Measurements from ENCODE around the gene FBXW2.

FBXW2 gene

DNA sequence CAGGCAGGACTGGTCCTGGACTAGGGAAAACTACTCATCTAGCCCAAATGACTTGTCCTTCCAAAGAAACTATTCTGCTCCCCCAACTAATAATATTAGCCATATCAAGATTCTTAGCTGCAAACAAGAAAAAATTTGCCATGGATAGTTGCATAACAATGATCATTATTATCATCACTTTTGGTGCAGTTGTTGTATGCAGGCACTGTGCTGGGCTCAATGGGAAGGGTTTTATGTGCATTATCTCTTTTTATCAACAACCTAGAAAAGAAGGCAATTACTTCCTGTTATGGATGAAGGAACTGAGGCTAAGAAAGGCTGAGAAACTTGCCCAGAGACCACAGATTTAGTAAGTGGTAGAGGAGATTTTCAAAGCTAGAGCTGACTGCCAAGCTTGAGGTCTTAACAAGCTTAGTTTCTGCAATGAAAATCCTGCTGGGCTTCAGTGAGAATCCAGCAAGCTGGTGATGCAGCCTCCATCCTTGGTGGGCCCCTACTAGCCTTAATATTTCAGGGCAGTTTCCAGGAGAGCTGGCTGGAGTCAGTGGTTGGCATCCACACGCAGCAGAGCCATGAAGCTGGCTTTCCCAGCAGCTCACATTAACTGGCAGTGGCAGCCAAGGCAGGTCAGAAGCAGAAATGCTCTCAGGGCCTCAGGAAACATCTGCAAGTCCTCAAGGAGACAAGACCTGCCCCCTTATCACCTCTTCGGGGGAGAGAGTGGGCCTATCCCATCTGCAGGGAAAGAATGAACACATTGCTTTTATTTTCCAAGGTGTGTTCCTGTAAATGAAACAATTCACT lies 58.4 kb downstream of the FBXW2 start:
- Histone ChIP-seq H3K4me3 (replicated peaks; ENCODE audit: insufficient read depth, low read length) (no peak overlapping the region), H3K27ac (replicated peaks) (peak overlapping the region; percentile 69), H3K27me3 (ENCODE audit: insufficient read depth, poor library complexity, severe bottlenecking) (no peaks in the 10 kb centered on the region)
- TF ChIP-seq SPI1 (IDR thresholded peaks at IDR 0.05; ENCODE audit: borderline replicate concordance, low read depth) (no peak), GABPA (IDR thresholded peaks at IDR 0.05; ENCODE audit: low read depth) (no peak), CTCF (IDR thresholded peaks at IDR 0.05; ENCODE audit: insufficient read depth, low read length) (no peak), POLR2AphosphoS5 (IDR thresholded peaks at IDR 0.05; ENCODE audit: low read depth) (no peak), REST (IDR thresholded peaks at IDR 0.05; ENCODE audit: insufficient replicate concordance, low read depth) (no peak)
- DNase-seq (ENCODE audit: low read depth in 1 of 2, low spot score in 1 of 2), result peak in 1 of 2 experiments; percentile 72

GRCh38 chr9:120733190-120733589 lies 60.0 kb downstream of the FBXW2 start:
- Histone ChIP-seq H3K27ac (replicated peaks) (peak overlapping the region; percentile 69; the same call in 1 of the 2 replicates), H3K27me3 (ENCODE audit: insufficient read depth, poor library complexity, severe bottlenecking) (no peaks in the 10 kb centered on the region), H3K4me3 (replicated peaks; ENCODE audit: insufficient read depth, low read length) (no peak overlapping the region)
- TF ChIP-seq SPI1 (IDR thresholded peaks at IDR 0.05; ENCODE audit: borderline replicate concordance, low read depth) (no peak), GABPA (IDR thresholded peaks at IDR 0.05; ENCODE audit: low read depth) (no peak), CTCF (IDR thresholded peaks at IDR 0.05; ENCODE audit: insufficient read depth, low read length) (no peak), POLR2AphosphoS5 (IDR thresholded peaks at IDR 0.05; ENCODE audit: low read depth) (no peak), REST (IDR thresholded peaks at IDR 0.05; ENCODE audit: insufficient replicate concordance, low read depth) (no peak)
- DNase-seq (ENCODE audit: low read depth in 1 of 2, low spot score in 1 of 2), result no peak

DNA sequence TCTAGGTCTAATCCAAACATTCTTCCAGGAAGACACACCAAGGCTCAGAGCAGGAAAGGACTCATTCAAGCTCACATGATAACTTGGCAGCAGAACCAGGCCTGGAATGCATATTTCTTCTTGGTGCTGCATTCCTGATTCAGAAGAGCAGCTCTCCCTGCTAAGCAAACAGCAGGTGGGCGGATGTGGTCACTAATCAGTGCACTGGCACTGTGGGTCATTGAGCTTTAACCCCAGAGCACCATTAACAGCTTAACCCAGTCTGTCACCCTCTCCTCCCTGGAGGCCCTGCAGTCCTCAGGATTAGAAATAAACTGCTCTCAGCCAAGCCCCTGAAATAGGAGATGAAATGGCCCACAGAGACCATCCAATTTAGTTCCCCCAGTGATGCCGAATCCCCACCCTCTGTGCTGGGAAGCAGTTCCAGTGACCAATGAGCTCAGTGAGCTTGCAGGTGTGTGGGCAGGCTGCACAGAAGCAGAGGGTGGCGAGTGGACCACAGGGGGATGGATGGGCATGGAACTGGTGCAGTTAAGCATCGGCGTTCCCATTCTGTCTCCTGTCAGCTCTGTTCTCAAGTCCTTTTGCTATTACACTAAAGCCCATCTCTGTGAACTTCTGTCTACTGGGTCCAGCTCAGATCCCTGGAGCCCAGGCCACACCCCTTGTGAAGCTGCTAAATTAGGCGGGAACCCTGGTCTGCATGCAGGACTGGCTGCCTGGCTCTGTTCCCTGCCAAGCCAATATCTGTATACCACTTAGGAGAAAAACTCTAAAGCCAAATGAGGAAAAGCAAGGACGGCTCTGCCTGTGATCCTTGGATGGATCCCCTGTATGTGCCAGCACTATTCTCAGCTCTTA lies 62.3 kb downstream of the FBXW2 start:
- no peaks in the 10 kb centered on the region for H3K27me3 ChIP-seq (ENCODE audit: insufficient read depth, poor library complexity, severe bottlenecking)
- TF ChIP-seq POLR2AphosphoS5 (IDR thresholded peaks at IDR 0.05; ENCODE audit: low read depth), result no peak
- no peak for TF ChIP-seq GABPA (IDR thresholded peaks at IDR 0.05; ENCODE audit: low read depth)
- no peak for TF ChIP-seq CTCF (IDR thresholded peaks at IDR 0.05; ENCODE audit: insufficient read depth, low read length)
- TF ChIP-seq REST (IDR thresholded peaks at IDR 0.05; ENCODE audit: insufficient replicate concordance, low read depth), result no peak
- TF ChIP-seq SPI1 (IDR thresholded peaks at IDR 0.05; ENCODE audit: borderline replicate concordance, low read depth), result no peak
- no peak overlapping the region for H3K4me3 ChIP-seq (replicated peaks; ENCODE audit: insufficient read depth, low read length)
- DNase-seq (ENCODE audit: low read depth in 1 of 2, low spot score in 1 of 2), result no peak
- H3K27ac ChIP-seq (replicated peaks), result no peak overlapping the region

All from HL-60 (cell line).